Neural progenitor cell (in vitro differentiated cells): ENCODE results near the gene RAB5IF.

ENCODE experiments used
- EZH2 ChIP-seq: fragments of 200-600 bp; sonication (generic); IDR thresholded peaks from 2 replicates; pipeline ENCODE4 v1.6.1; 2017; ENCODE audit warnings: antibody characterized with exemption, mild to moderate bottlenecking, moderate library complexity
- TF ChIP-seq, protein P1 (sequence below): fragments of 200-600 bp; sonication (generic); IDR thresholded peaks from 2 replicates; pipeline ENCODE4 v1.5.1; 2017; ENCODE audit warnings: antibody characterized with exemption, mild to moderate bottlenecking

DNA sequence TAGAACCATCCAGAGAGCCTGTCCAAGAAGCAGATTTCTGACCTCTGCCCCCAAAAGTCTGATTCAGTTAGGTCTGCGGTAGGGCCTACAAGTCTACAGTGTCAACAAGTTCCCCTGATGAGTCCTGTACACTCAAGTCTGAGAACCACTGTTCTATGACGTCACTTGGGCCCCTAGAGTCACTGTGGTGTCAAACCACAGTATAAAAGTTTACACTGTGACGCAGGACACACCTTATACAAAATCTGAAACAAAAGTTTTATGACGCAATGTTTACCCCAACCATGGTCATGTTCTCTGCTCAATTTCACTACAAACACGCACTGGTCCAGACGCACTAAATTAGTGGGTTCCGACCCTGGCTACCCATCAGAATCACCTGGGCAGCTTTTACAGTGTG, 22.5 kb downstream of the RAB5IF start:
- TF ChIP-seq, protein P1, sequence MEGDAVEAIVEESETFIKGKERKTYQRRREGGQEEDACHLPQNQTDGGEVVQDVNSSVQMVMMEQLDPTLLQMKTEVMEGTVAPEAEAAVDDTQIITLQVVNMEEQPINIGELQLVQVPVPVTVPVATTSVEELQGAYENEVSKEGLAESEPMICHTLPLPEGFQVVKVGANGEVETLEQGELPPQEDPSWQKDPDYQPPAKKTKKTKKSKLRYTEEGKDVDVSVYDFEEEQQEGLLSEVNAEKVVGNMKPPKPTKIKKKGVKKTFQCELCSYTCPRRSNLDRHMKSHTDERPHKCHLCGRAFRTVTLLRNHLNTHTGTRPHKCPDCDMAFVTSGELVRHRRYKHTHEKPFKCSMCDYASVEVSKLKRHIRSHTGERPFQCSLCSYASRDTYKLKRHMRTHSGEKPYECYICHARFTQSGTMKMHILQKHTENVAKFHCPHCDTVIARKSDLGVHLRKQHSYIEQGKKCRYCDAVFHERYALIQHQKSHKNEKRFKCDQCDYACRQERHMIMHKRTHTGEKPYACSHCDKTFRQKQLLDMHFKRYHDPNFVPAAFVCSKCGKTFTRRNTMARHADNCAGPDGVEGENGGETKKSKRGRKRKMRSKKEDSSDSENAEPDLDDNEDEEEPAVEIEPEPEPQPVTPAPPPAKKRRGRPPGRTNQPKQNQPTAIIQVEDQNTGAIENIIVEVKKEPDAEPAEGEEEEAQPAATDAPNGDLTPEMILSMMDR: no peak
- TF ChIP-seq EZH2: no peak
